MCF 10A (cell line): ENCODE results near the gene DCTN4. TPM values are rescaled to one million over a fixed set of nuclear protein-coding genes. Genes with fewer than 3 reads are reported as not detected.

ENCODE experiments used
- BruUV-seq: library from RNA; stranded (reverse); fragments of 400-500 nt; replicated peaks from 2 replicates; lab custom pipeline; 2021; lab: Mats Ljungman, UMichigan
- CTCF ChIA-PET: fragments of 300-600 bp; sonication (Branson Sonifier 250); formaldehyde crosslinking; extraction: SDS; loops from one replicate; lab custom pipeline; 2021; ENCODE audit warnings: antibody characterized with exemption, inconsistent platforms; lab: Yijun Ruan, JAX
- POLR2A ChIA-PET: fragments of 300-600, 350-650 bp; sonication (Branson Sonifier 250); formaldehyde crosslinking; extraction: SDS; loops from one replicate; lab custom pipeline; 2020; ENCODE audit warnings: antibody characterized with exemption, inconsistent platforms; lab: Yijun Ruan, JAX
- DNase-seq: peaks from one replicate; pipeline ENCODE4 v3.0.0-alpha.2; 2018; ENCODE audit not compliant: unreplicated experiment
- H3K27ac Mint-ChIP-seq: one replicate; pipeline ENCODE4 v1.8.0; 2022; ENCODE audit warnings: mild to moderate bottlenecking, low read depth, mixed read lengths; ENCODE audit not compliant: unreplicated experiment
- H3K27me3 Mint-ChIP-seq: one replicate; pipeline ENCODE4 v1.8.0; 2022; ENCODE audit warnings: mixed read lengths; ENCODE audit not compliant: insufficient read depth, unreplicated experiment
- H3K36me3 Mint-ChIP-seq: one replicate; pipeline ENCODE4 v1.8.0; 2022; ENCODE audit warnings: mild to moderate bottlenecking, moderate library complexity, mixed read lengths; ENCODE audit not compliant: insufficient read depth, unreplicated experiment
- H3K4me1 Mint-ChIP-seq: one replicate; pipeline ENCODE4 v1.8.0; 2022; ENCODE audit warnings: mixed read lengths; ENCODE audit not compliant: insufficient read depth, unreplicated experiment
- H3K4me3 Mint-ChIP-seq: one replicate; pipeline ENCODE4 v1.8.0; 2022; ENCODE audit warnings: mild to moderate bottlenecking, moderate library complexity, mixed read lengths; ENCODE audit not compliant: unreplicated experiment
- H3K9me3 Mint-ChIP-seq: one replicate; pipeline ENCODE4 v1.8.0; 2022; ENCODE audit warnings: mixed read lengths; ENCODE audit not compliant: unreplicated experiment
- CTCF ChIP-seq: fragments of 200-600 bp; IDR thresholded peaks from one replicate; pipeline ENCODE4 v1.8.0; 2022; ENCODE audit warnings: antibody characterized with exemption, mild to moderate bottlenecking; ENCODE audit not compliant: unreplicated experiment
- intact Hi-C: fragments of 100-400 bp; cut with micrococcal nuclease; formaldehyde crosslinking; loops from 2 replicates; pipeline ENCODE4 v1.14.1; 2022
- total RNA-seq: library from RNA; stranded (reverse); gene quantifications from 2 replicates; pipeline ENCODE4 v1.2.3, GENCODE V29; 2022

Gene DCTN4
- total RNA-seq, 1 experiment from 2014 or later: 143 TPM

DNA sequence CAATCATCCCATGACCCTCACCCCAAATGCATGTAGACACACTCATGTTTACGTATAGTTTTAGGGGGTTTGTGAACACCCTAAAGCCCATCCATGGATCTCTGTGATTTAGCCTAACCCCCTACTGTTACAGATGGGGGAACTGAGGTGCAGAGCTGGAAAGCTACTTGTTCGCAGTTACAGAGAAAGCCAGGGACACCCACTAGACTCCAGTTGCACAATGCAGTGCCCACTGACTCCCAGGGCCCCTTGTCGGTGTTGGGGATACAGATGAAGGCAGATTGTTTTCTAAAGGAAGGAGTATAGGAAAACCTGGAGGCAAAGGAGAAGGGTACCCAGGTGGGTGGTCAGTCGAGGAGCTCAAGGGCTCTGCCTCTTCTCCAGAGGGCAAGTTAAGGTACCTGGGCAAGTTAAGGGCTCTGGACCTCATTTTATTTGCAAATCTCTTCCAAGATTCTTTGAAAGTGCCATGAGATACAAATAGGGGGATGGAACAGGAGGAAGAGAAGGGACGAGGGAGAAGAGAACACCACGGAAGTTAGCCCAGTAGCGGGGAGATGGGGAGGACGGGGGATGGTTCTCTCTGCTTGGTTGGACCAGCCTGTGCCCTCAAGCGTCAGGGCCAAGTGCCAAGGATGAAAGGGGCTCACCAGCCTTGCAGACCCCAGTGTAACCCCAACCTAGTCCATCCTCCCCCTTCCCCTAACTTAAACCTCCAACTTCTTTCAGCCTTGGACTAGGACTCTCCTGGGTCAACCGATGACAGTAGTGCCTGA is 96.8 kb downstream of the DCTN4 start:
- no TSS peak for BruUV-seq
- ChIA-PET CTCF (interaction anchor here (0.6 to 13.6 kb wide), 8 partner anchors 9 to 525 kb away, joined by 3 to 429 read pairs (median 4); partner anchors contain the start of genes IRGM and RBM22), POLR2A (interaction anchor here (1.1 to 1.4 kb wide), 3 partner anchors 17 to 100 kb away, joined by 3 to 5 read pairs (median 3); partner anchors contain the start of gene RBM22)
- intact Hi-C loops: no loop called here
- no peaks in the 10 kb centered on the region for H3K9me3 Mint-ChIP-seq
- no peaks in the 10 kb centered on the region for H3K36me3 Mint-ChIP-seq
- no peak for DNase-seq
- no peak for TF ChIP-seq CTCF
- no peak overlapping the region for H3K27ac Mint-ChIP-seq
- H3K27me3 Mint-ChIP-seq: peaks cover 18% of the 10 kb centered on the region
- H3K4me3 Mint-ChIP-seq: no peak overlapping the region
- H3K4me1 Mint-ChIP-seq: no peaks in the 10 kb centered on the region

- no peak for TF ChIP-seq CTCF
- BruUV-seq: no TSS peak
- intact Hi-C loops: no loop called here
- no peaks in the 10 kb centered on the region for H3K4me1 Mint-ChIP-seq
- POLR2A ChIA-PET: interaction anchor here (1.1 to 1.4 kb wide), 3 partner anchors 16 to 99 kb away, joined by 3 to 5 read pairs (median 3); partner anchors contain the start of gene RBM22
- CTCF ChIA-PET: interaction anchor here (0.6 to 13.6 kb wide), 9 partner anchors 10 to 211 kb away, joined by 3 to 429 read pairs (median 3); partner anchors contain the start of genes IRGM and RBM22
- no peaks in the 10 kb centered on the region for H3K9me3 Mint-ChIP-seq
- no peaks in the 10 kb centered on the region for H3K36me3 Mint-ChIP-seq
- H3K4me3 Mint-ChIP-seq: no peak within 1 kb of the TSS
- no peak within 1 kb of the TSS for H3K27ac Mint-ChIP-seq
- no peak for DNase-seq
- peaks cover 18% of the 10 kb centered on the region for H3K27me3 Mint-ChIP-seq
These were observed 97.7 kb downstream of the DCTN4 start, which contains the start of gene MYOZ3 for GRCh38 chr5:150661086-150661485. MYOZ3 (plus strand) TSS chr5:150661251; CDS start chr5:150662942, 1,691 bp downstream.

DNA sequence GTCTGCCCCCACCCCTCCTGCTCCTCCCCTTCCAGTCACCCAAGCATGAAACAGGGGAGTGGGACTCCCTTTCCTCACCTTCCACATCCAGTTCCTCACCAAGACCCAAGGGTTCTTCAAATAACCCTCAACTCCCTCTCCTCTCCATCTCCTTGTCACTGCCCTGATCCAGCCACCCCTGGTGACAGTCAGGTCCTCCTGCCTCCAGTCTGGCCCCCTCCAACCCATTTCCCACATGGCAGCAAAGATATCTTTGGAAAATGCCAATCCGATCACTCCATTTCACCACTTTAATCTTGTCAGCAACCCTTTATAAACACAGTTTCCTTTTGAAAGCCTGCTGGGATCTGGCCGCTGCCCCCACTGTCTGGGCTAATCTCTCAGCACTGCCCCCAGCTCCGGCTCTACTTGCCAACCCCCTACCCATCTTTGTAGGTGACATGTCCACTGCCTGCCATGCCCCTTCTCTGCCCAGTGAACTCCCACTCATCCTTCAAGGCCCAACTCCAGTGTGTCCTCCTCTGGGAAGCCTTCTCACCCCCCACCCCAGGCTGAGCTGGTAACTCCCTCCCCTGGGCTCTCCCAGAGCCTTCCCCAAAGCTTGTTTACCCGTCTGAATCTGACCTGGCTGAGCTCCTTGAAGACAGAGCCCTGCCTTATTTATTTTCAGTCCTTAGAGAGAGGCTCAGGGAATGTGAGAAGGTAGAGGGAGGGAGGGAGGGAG is 98.5 kb downstream of the DCTN4 start:
- peaks cover 18% of the 10 kb centered on the region for H3K27me3 Mint-ChIP-seq
- intact Hi-C loops: no loop called here
- ChIA-PET CTCF (interaction anchor here (0.6 to 13.6 kb wide), 6 partner anchors 27 to 215 kb away, joined by 3 to 429 read pairs (median 8); partner anchors contain the start of genes IRGM and SMIM3), POLR2A (interaction anchor here (0.6 to 1.2 kb wide), 4 partner anchors 34 to 100 kb away, joined by 3 read pairs; partner anchors contain the start of gene RBM22)
- BruUV-seq: no TSS peak
- no peak overlapping the region for H3K27ac Mint-ChIP-seq
- no peaks in the 10 kb centered on the region for H3K4me1 Mint-ChIP-seq
- no peak for DNase-seq
- no peak overlapping the region for H3K4me3 Mint-ChIP-seq
- H3K9me3 Mint-ChIP-seq: no peaks in the 10 kb centered on the region
- no peak for TF ChIP-seq CTCF
- H3K36me3 Mint-ChIP-seq: no peaks in the 10 kb centered on the region
